Measurements from ENCODE around the gene SLC29A2.
"Not testable (repeated sequence)": the region's sequence is repeated elsewhere in the genome, so short reads cannot be mapped to it uniquely, and the experiment has no call there.

Gene SLC29A2

DNA sequence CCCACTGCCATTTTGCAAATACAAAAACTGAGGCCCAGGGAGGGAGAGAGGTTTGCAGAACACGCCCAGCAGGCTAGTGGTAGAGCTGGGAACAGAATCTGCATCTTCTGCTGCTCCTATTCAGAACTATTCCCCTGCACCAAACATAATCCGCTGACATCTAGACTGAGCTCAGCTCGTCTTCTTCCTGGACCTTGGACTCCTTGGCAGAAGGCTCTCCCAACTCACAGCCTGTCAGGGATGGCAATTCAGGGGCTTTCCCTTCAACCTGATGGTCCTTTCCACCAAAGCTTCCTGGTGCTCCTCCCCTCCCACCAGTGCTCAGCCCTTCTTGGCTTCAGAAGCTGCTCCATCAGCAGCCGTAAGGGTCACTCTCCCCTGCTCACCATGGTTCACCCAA, 39.8 kb upstream of the SLC29A2 start:
- Histone ChIP-seq H3K9me3 (ENCODE audit: control insufficient read depth, low read length) (no peaks in the 10 kb centered on the region), H3K4me1 (ENCODE audit: control insufficient read depth, insufficient read depth, low read length) (peaks cover 8% of the 10 kb centered on the region), H3K27me3 (replicated peaks; ENCODE audit: control insufficient read depth, insufficient read depth, low read length) (peaks cover 13% of the 10 kb centered on the region), H3K36me3 (ENCODE audit: control insufficient read depth, insufficient read depth, low read length, severe bottlenecking) (no peaks in the 10 kb centered on the region), H3K4me3 (ENCODE audit: low read length) (no peak overlapping the region), H3K9ac (ENCODE audit: low read length) (no peak overlapping the region)
- DNase-seq (ENCODE audit: low read depth) = no peak

DNA sequence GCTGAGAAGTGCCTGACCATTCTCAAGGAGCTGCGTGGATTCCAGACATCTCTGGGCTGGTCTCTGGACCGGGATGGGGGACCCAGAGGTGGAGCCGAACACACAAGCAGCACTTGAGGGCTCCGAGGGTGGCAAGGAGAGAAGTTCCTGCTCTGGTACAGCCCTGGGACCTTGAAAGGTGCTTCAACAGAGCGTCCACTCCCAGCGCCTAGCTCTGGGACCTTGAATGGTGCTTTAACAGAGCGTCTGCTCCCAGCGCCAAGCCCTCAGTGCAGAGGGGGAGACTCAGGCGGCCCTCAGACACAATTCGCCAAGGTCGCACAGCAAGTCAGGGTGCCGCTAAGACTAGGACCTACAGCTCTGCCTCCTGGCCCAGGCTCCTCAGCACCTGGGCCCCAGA, 38.6 kb upstream of the SLC29A2 start:
- Histone ChIP-seq H3K27me3 (replicated peaks; ENCODE audit: control insufficient read depth, insufficient read depth, low read length) (peaks cover 23% of the 10 kb centered on the region), H3K9me3 (ENCODE audit: control insufficient read depth, low read length) (no peaks in the 10 kb centered on the region), H3K36me3 (ENCODE audit: control insufficient read depth, insufficient read depth, low read length, severe bottlenecking) (no peaks in the 10 kb centered on the region), H3K4me3 (ENCODE audit: low read length) (no peak overlapping the region), H3K4me1 (ENCODE audit: control insufficient read depth, insufficient read depth, low read length) (peaks cover 8% of the 10 kb centered on the region), H3K9ac (ENCODE audit: low read length) (no peak overlapping the region)
- DNase-seq (ENCODE audit: low read depth) = no peak

DNA sequence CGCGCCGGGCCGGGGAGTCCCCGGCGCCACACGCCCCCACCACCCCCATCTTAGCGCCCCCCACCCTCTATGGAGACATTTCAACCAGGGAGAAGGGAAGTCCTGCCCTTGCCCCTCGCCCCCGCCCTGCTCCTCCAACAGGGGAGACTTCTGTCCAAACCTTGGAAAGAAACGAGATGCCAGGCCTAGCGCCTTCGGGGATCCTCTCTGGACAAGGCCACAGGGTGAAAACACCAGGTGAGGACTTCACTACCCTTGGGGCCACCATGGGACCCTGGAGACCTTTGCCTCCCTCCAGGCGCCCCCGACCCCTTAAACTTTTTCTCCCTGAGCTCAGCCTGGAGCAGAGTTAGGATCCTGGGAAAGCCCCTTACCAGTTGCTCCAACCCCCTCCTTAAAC, 37.7 kb upstream of the SLC29A2 start:
- H3K9ac ChIP-seq (ENCODE audit: low read length) = no peak overlapping the region
- peaks cover 33% of the 10 kb centered on the region for H3K27me3 ChIP-seq (replicated peaks; ENCODE audit: control insufficient read depth, insufficient read depth, low read length)
- H3K4me1 ChIP-seq (ENCODE audit: control insufficient read depth, insufficient read depth, low read length) = peaks cover 4% of the 10 kb centered on the region
- no peak overlapping the region for H3K4me3 ChIP-seq (ENCODE audit: low read length)
- H3K36me3 ChIP-seq (ENCODE audit: control insufficient read depth, insufficient read depth, low read length, severe bottlenecking) = no peaks in the 10 kb centered on the region
- H3K9me3 ChIP-seq (ENCODE audit: control insufficient read depth, low read length) = no peaks in the 10 kb centered on the region
- no peak for DNase-seq (ENCODE audit: low read depth)

DNA sequence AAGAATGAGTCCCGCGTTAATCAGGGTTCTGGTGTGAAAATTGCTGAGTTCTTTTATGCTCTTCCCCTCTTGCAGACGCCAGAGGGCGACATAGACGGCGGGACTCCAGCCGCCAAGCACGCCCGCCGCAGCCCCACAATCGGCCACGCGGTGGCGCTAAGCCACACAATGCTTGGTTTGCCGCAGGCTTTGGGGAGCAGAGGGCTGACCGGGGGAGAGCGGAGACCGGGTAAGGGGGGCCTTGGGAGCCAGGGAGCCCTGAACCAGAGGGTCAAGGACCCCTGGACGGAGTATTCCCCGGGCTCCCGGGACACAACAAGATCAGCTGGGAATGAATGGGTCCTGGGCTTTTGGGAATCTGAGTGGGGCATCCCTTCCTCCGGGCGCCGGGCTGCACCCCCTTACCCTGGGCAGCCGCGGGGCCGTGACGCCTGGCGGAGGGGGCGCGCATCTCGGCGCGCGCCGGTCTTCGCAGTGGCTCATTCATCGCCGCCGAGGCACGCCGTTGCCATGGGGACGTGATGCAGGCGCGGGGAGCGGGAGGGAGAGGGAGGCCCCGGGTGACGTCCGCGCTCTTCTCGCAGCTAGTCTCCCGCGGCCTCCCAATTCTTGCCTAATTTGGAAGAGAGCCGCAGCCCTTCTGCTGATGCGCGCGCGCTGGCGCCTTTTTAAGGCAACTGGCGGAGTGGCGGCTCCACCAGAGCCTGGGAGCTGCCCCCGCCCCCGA, 37.1 kb upstream of the SLC29A2 start:
- peak; percentile 97 for DNase-seq (ENCODE audit: low read depth)
- H3K4me3 ChIP-seq (ENCODE audit: low read length) = peak overlapping the region; percentile 78
- no peaks in the 10 kb centered on the region for H3K4me1 ChIP-seq (ENCODE audit: control insufficient read depth, insufficient read depth, low read length)
- no peaks in the 10 kb centered on the region for H3K9me3 ChIP-seq (ENCODE audit: control insufficient read depth, low read length)
- no peaks in the 10 kb centered on the region for H3K36me3 ChIP-seq (ENCODE audit: control insufficient read depth, insufficient read depth, low read length, severe bottlenecking)
- H3K27me3 ChIP-seq (replicated peaks; ENCODE audit: control insufficient read depth, insufficient read depth, low read length) = peaks cover 38% of the 10 kb centered on the region
- H3K9ac ChIP-seq (ENCODE audit: low read length) = no peak overlapping the region

DNA sequence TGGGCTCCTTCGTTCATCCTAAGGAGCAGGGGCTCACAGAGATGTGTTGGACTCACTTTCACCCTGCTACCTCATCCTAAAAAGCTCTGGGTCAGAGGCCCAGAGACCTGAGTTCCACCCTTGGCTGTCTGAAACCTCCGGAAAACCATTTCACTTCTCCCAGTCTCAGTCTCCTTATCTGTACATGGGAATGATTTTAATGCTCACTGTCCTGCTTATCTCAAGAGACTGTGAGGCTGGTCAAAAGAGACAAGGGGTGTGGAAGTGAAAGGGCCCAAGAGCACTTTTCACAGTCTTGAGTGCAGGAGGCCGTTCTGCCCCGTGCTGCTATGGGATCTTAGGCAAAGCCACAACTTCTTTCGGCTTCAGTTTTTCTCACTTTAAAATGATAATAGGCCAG, 36.1 kb upstream of the SLC29A2 start:
- H3K9ac ChIP-seq (ENCODE audit: low read length) = no peak overlapping the region
- no peaks in the 10 kb centered on the region for H3K9me3 ChIP-seq (ENCODE audit: control insufficient read depth, low read length)
- DNase-seq (ENCODE audit: low read depth) = no peak
- no peaks in the 10 kb centered on the region for H3K36me3 ChIP-seq (ENCODE audit: control insufficient read depth, insufficient read depth, low read length, severe bottlenecking)
- H3K27me3 ChIP-seq (replicated peaks; ENCODE audit: control insufficient read depth, insufficient read depth, low read length) = peaks cover 48% of the 10 kb centered on the region
- no peak overlapping the region for H3K4me3 ChIP-seq (ENCODE audit: low read length)
- no peaks in the 10 kb centered on the region for H3K4me1 ChIP-seq (ENCODE audit: control insufficient read depth, insufficient read depth, low read length)

DNA sequence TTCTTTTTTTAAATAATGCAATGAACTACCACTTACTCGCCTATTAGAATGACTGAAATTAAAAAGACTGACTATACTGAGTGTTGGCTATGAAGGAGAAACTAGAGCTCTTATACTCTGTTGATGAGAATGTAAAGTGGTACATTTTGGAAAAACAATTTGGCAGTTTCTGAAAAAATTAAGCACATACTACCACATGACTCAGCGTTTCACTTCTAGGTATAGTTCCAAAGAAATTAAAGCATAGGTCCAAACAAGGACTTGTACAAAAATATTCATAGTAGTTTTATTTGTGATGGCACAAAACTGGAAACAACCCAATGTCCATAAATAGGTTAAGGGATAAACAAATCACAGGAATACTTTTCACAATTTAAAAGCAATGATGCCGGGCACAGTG, 22.4 kb upstream of the SLC29A2 start:
- DNase-seq (ENCODE audit: low read depth) = no peak
- H3K9ac ChIP-seq (ENCODE audit: low read length) = no peak overlapping the region
- H3K9me3 ChIP-seq (ENCODE audit: control insufficient read depth, low read length) = no peaks in the 10 kb centered on the region
- no peaks in the 10 kb centered on the region for H3K4me1 ChIP-seq (ENCODE audit: control insufficient read depth, insufficient read depth, low read length)
- H3K36me3 ChIP-seq (ENCODE audit: control insufficient read depth, insufficient read depth, low read length, severe bottlenecking) = no peaks in the 10 kb centered on the region
- no peak overlapping the region for H3K4me3 ChIP-seq (ENCODE audit: low read length)
- peaks cover 21% of the 10 kb centered on the region for H3K27me3 ChIP-seq (replicated peaks; ENCODE audit: control insufficient read depth, insufficient read depth, low read length)

DNA sequence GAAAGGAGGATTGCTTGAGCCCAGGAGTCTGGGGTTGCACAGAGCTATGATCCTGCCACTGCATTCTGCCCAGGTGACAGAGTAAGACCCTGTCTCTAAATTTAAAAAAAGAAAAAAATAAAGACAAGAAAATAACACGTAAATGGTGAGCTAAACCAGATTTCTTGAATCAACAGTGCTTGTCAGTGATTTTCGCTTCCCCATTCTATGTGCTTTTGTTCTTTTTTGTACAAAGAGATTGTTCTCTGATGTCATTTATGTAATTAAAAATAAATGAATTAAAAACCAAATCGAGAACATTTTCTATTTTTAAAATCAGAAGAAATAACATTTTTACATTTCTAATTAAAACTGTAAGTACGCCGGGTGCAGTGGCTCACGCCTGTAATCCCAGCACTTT, 19.8 kb upstream of the SLC29A2 start:
- DNase-seq (ENCODE audit: low read depth) = no peak
- Histone ChIP-seq H3K9ac (ENCODE audit: low read length) (no peak overlapping the region), H3K4me1 (ENCODE audit: control insufficient read depth, insufficient read depth, low read length) (peaks cover 5% of the 10 kb centered on the region), H3K4me3 (ENCODE audit: low read length) (no peak overlapping the region), H3K27me3 (replicated peaks; ENCODE audit: control insufficient read depth, insufficient read depth, low read length) (peaks cover 17% of the 10 kb centered on the region), H3K36me3 (ENCODE audit: control insufficient read depth, insufficient read depth, low read length, severe bottlenecking) (no peaks in the 10 kb centered on the region), H3K9me3 (ENCODE audit: control insufficient read depth, low read length) (no peaks in the 10 kb centered on the region)

DNA sequence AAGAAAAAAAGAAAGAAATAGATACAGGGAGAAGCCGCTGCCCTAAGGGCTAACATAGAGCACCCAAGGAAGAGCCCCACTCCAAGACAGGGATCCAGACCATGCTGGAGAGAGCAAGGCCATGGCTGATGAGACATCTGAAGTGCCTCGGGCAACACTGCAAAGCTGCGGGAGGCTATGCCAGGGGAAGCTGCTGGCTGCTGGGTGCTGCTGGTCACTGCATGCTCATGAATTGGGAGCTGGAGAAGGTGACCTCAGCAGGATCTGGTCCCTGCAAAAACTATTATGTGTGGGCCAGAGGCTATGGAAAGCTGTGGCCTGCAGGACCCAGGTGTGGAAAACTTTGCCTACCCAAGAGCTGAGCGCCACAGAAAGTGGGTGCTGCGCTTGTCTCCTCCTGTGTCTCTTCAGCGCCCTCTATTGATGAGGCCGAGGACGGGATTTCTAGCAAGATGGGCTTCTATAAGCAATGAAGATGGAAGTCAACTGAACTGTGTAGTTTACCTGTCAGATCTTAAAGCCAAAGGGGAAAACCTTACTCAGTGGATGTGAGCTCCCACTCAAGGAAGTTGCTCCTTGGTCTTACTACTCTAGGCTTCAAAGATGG, 17.3 kb upstream of the SLC29A2 start:
- DNase-seq (ENCODE audit: low read depth) = peak; percentile 83

DNA sequence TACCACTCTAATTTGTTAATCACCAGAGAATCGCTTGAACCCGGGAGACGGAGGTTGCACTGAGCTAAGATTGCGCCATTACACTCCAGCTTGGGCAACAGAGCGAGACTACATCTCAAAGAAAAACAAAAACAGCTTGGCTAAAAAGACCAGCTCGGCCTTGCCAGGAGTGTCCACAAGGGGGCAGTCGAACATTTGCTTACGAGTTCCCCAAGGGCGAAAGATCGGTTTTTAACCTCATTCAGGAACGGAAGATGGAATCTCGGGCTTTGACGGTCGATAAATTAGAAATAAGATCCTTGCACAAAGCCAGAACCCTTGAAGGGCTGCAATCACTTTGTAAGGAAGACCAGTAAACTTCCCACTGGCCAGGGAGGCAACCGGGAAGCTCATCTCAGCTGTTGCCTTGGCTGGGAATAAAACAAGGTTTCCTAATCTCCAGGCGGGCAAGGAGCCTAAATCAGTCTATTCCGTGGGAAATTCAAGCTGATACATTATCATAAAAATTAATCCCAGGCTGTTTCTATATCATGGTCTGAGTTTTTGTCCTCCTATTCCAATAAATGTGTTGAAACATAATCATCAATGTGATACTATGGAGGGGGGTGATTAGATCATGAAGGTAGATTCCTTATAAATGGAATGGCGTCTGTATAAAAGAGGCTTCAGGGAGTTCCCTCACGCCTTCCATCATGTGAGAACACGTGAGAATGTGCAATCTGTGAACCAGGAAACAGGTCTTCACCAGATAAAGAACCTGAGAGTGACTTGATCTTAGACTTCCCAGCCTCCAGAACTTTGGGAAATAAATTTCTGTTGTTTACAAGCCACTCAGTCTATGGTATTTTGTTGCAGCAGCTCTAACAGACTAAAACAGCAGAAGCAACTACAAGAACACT, 14.9 kb upstream of the SLC29A2 start:
- Histone ChIP-seq H3K9ac (ENCODE audit: low read length) (peak overlapping the region; percentile 70), H3K4me1 (ENCODE audit: control insufficient read depth, insufficient read depth, low read length) (peaks cover 7% of the 10 kb centered on the region), H3K9me3 (ENCODE audit: control insufficient read depth, low read length) (no peaks in the 10 kb centered on the region), H3K27me3 (replicated peaks; ENCODE audit: control insufficient read depth, insufficient read depth, low read length) (peaks cover 10% of the 10 kb centered on the region), H3K4me3 (ENCODE audit: low read length) (peak overlapping the region; percentile 75), H3K36me3 (ENCODE audit: control insufficient read depth, insufficient read depth, low read length, severe bottlenecking) (no peaks in the 10 kb centered on the region)
- DNase-seq (ENCODE audit: low read depth) = peak; percentile 96

More for the DNA sequence above, 17.3 kb upstream of the SLC29A2 start:
- H3K9ac ChIP-seq (ENCODE audit: low read length) = no peak overlapping the region
- H3K4me1 ChIP-seq (ENCODE audit: control insufficient read depth, insufficient read depth, low read length) = peaks cover 7% of the 10 kb centered on the region
- H3K9me3 ChIP-seq (ENCODE audit: control insufficient read depth, low read length) = no peaks in the 10 kb centered on the region
- H3K4me3 ChIP-seq (ENCODE audit: low read length) = no peak overlapping the region
- H3K36me3 ChIP-seq (ENCODE audit: control insufficient read depth, insufficient read depth, low read length, severe bottlenecking) = no peaks in the 10 kb centered on the region
- peaks cover 14% of the 10 kb centered on the region for H3K27me3 ChIP-seq (replicated peaks; ENCODE audit: control insufficient read depth, insufficient read depth, low read length)

DNA sequence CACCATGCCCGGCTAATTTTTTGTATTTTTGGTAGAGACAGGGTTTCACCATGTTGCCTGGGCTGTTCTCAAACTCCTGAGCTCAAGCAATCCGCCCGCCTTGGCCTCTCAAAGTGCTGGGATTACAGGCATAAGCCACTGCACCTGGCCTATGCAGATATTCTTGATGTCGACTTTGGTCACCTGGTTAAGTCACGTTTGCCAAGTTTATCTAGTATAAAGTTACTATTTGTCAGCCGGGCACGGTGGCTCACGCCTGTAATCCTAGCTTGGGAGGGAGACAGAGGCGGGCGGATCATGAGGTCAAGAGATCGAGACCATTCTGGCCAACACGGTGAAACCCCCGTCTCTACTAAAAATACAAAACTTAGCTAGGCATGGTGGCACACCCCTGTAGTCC, 12.8 kb upstream of the SLC29A2 start:
- not testable (repeated sequence) for H3K4me3 ChIP-seq (ENCODE audit: low read length); H3K27me3 ChIP-seq (replicated peaks; ENCODE audit: control insufficient read depth, insufficient read depth, low read length); DNase-seq (ENCODE audit: low read depth); H3K36me3 ChIP-seq (ENCODE audit: control insufficient read depth, insufficient read depth, low read length, severe bottlenecking); H3K4me1 ChIP-seq (ENCODE audit: control insufficient read depth, insufficient read depth, low read length); H3K9me3 ChIP-seq (ENCODE audit: control insufficient read depth, low read length); H3K9ac ChIP-seq (ENCODE audit: low read length)

DNA sequence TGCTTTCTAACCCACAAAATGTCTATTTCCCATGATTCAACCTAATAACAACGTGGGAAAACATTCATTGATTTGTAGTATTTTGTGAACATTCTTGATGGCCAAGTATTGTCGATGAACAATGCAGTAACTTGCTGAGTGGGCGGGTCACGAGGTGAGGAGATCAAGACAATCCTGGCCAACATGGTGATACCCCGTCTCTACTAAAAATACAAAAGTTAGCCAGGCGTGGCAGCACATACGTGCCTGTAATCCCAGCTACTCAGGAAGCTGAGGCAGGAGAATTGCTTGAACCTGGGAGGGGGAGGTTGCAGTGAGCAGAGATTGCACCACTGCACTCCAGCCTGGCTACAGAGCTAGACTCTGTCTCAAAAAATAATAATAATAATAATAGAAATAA, 8.7 kb upstream of the SLC29A2 start:
- not testable (repeated sequence) for H3K9ac ChIP-seq (ENCODE audit: low read length); H3K27me3 ChIP-seq (replicated peaks; ENCODE audit: control insufficient read depth, insufficient read depth, low read length); H3K4me1 ChIP-seq (ENCODE audit: control insufficient read depth, insufficient read depth, low read length); H3K36me3 ChIP-seq (ENCODE audit: control insufficient read depth, insufficient read depth, low read length, severe bottlenecking); DNase-seq (ENCODE audit: low read depth); H3K9me3 ChIP-seq (ENCODE audit: control insufficient read depth, low read length); H3K4me3 ChIP-seq (ENCODE audit: low read length)

Data from adipocyte (in vitro differentiated cells).